ENCODE measurements around the gene LIN9. TPM values are rescaled to one million over a fixed set of nuclear protein-coding genes. Genes with fewer than 3 reads are reported as not detected.

LIN9 gene
- total and polyA plus RNA-seq, 2 donors from 2014 or later: 0.73 to 2.7 TPM

GRCh38 chr1:226311376-226311775 is 2.4 kb upstream of the LIN9 start:
- Histone ChIP-seq H3K4me3 (ENCODE audit: low read length in 3 of 3) (no peak overlapping the region), H3K9ac (ENCODE audit: low read length in 3 of 3) (no peak overlapping the region), H3K27me3 (ENCODE audit: control insufficient read depth, insufficient read depth, low read length) (no peaks in the 10 kb centered on the region), H3K9me3 (ENCODE audit: control insufficient read depth in 2 of 3, insufficient read depth in 1 of 3, low read length in 3 of 3) (no peaks in the 10 kb centered on the region), H3K36me3 (ENCODE audit: control insufficient read depth in 2 of 3, insufficient read depth in 3 of 3, low read length in 3 of 3) (no peaks in the 10 kb centered on the region), H3K27ac (ENCODE audit: low read depth in 2 of 2, low read length in 2 of 2) (no peak overlapping the region), H3K4me1 (ENCODE audit: control insufficient read depth in 2 of 3, insufficient read depth in 2 of 3, low read depth in 1 of 3, low read length in 3 of 3) (peaks cover 0 to 3% (median 0%) of the 10 kb centered on the region in 3 donors)
- DNase-seq (no peak), FAIRE-seq (no peak)
- intact Hi-C loops (cut with DNase I): no loop called here
- no peak for TF ChIP-seq CTCF (IDR thresholded peaks at IDR 0.05; ENCODE audit: borderline replicate concordance, extremely low read depth, insufficient read depth)

- Histone ChIP-seq H3K27me3 (ENCODE audit: control insufficient read depth, insufficient read depth, low read length) (no peaks in the 10 kb centered on the region), H3K9ac (ENCODE audit: low read length in 3 of 3) (no peak overlapping the region), H3K4me1 (ENCODE audit: control insufficient read depth in 2 of 3, insufficient read depth in 2 of 3, low read depth in 1 of 3, low read length in 3 of 3) (peaks cover 0 to 3% (median 0%) of the 10 kb centered on the region in 3 donors), H3K4me3 (ENCODE audit: low read length in 3 of 3) (no peak overlapping the region), H3K9me3 (ENCODE audit: control insufficient read depth in 2 of 3, insufficient read depth in 1 of 3, low read length in 3 of 3) (no peaks in the 10 kb centered on the region), H3K36me3 (ENCODE audit: control insufficient read depth in 2 of 3, insufficient read depth in 3 of 3, low read length in 3 of 3) (no peaks in the 10 kb centered on the region), H3K27ac (ENCODE audit: low read depth in 2 of 2, low read length in 2 of 2) (no peak overlapping the region)
- DNase-seq (no peak), FAIRE-seq (no peak)
- intact Hi-C loops (cut with DNase I): no loop called here
- no peak for TF ChIP-seq CTCF (IDR thresholded peaks at IDR 0.05; ENCODE audit: borderline replicate concordance, extremely low read depth, insufficient read depth)
Measured at GRCh38 chr1:226310637-226311195, 1.8 kb upstream of the LIN9 start.

GRCh38 chr1:226310245-226310540 is 1.2 kb upstream of the LIN9 start:
- Histone ChIP-seq H3K36me3 (ENCODE audit: control insufficient read depth in 2 of 3, insufficient read depth in 3 of 3, low read length in 3 of 3) (no peaks in the 10 kb centered on the region), H3K27ac (ENCODE audit: low read depth in 2 of 2, low read length in 2 of 2) (no peak overlapping the region), H3K9ac (ENCODE audit: low read length in 3 of 3) (no peak overlapping the region), H3K4me3 (ENCODE audit: low read length in 3 of 3) (no peak overlapping the region), H3K27me3 (ENCODE audit: control insufficient read depth, insufficient read depth, low read length) (no peaks in the 10 kb centered on the region), H3K4me1 (ENCODE audit: control insufficient read depth in 2 of 3, insufficient read depth in 2 of 3, low read depth in 1 of 3, low read length in 3 of 3) (peaks cover 0 to 3% (median 0%) of the 10 kb centered on the region in 3 donors), H3K9me3 (ENCODE audit: control insufficient read depth in 2 of 3, insufficient read depth in 1 of 3, low read length in 3 of 3) (no peaks in the 10 kb centered on the region)
- intact Hi-C loops (cut with DNase I): no loop called here
- FAIRE-seq (no peak), DNase-seq (no peak)
- TF ChIP-seq CTCF (IDR thresholded peaks at IDR 0.05; ENCODE audit: borderline replicate concordance, extremely low read depth, insufficient read depth): no peak
